ENCODE results near the gene PPP1R18. TPM values are rescaled to one million over a fixed set of nuclear protein-coding genes. Genes with fewer than 3 reads are reported as not detected.

The PPP1R18 gene
- total and polyA plus RNA-seq, 2 of the 4 experiments (the other 2 are of a cell fraction), result 31.9 to 134 TPM

GRCh38 chr6:30727920-30728553 lies 41.6 kb upstream of the PPP1R18 start:
- ChIA-PET POLR2A (ENCODE audit: unreplicated experiment) (interaction anchor here (0.6 to 0.7 kb wide), 2 partner anchors 24 to 31 kb away, joined by 3 to 4 read pairs; no protein-coding TSS in a partner anchor), CTCF (interaction anchor here (0.6 to 0.7 kb wide), 3 partner anchors 9 to 54 kb away, joined by 3 to 5 read pairs (median 3); no protein-coding TSS in a partner anchor)
- peaks cover 45% of the 10 kb centered on the region for H4K20me1 ChIP-seq (ENCODE audit: insufficient read depth, low read length)
- no peak overlapping the region for H4K5ac ChIP-seq (ENCODE audit: low read depth, low read length)
- H3K4me1 ChIP-seq (ENCODE audit: control insufficient read depth, insufficient read depth, low read length), result peaks cover 2% of the 10 kb centered on the region
- in situ Hi-C loops (cut with MboI; ENCODE audit: low sequenced_read_pairs), result no loop called here
- peaks cover 59% of the 10 kb centered on the region for H3K36me3 ChIP-seq (ENCODE audit: control insufficient read depth, insufficient read depth, low read length)
- no peaks in the 10 kb centered on the region for H3K9me3 ChIP-seq (ENCODE audit: control insufficient read depth, insufficient read depth, low read length)
- no peak overlapping the region for H2AFZ ChIP-seq (replicated peaks; ENCODE audit: low read length, poor library complexity)
- H3K4me3 ChIP-seq (ENCODE audit: insufficient read depth, low read depth, low read length), result no peak overlapping the region
- ATAC-seq (ENCODE audit: low read depth) (peak; percentile 33), DNase-seq (peak; percentile 71)
- WGBS, 2 experiments (ENCODE audit: extremely low coverage in 2 of 2, insufficient read length in 1 of 2), result no CpG with 5 or more reads among the region's 7 CpGs
- no TSS peak for BruUV-seq (replicated peaks)
- peak overlapping the region; percentile 25; the same call in 1 of the 2 replicates for H3K23ac ChIP-seq (ENCODE audit: low read depth, low read length)
- H2BK20ac ChIP-seq (ENCODE audit: low read depth, low read length), result peak overlapping the region; percentile 8; the same call in 1 of the 2 replicates
- peak overlapping the region; percentile 2; the same call in 1 of the 2 replicates for H3K27ac ChIP-seq (ENCODE audit: insufficient read depth, low read length)
- intact Hi-C loops (cut with micrococcal nuclease), result loop anchor here (1.0 kb wide), 2 partner anchors 149 to 359 kb away; no protein-coding TSS in a partner anchor
- H2BK5ac ChIP-seq (ENCODE audit: low read depth, low read length, poor library complexity, severe bottlenecking), result peak overlapping the region; percentile 15
- H3K27me3 ChIP-seq (ENCODE audit: control insufficient read depth, insufficient read depth, low read length), result no peaks in the 10 kb centered on the region
- H2AK5ac ChIP-seq (ENCODE audit: low read depth, low read length), result peak overlapping the region; percentile 36; the same call in 1 of the 2 replicates
- H2BK15ac ChIP-seq (ENCODE audit: low read depth, low read length), result no peak overlapping the region
- no peak overlapping the region for H3K9ac ChIP-seq (ENCODE audit: low read depth, low read length)
- H2AK9ac ChIP-seq (replicated peaks; ENCODE audit: low read depth, low read length, poor library complexity), result peak overlapping the region; percentile 39
- TF ChIP-seq SMC3 (IDR thresholded peaks at IDR 0.05; ENCODE audit: low read depth, low read length), result peak; percentile 50; the same call in 1 of the 2 replicates
- no peak for TF ChIP-seq USF2 (IDR thresholded peaks at IDR 0.05; ENCODE audit: low read depth, low read length)
- TF ChIP-seq ELK1 (IDR thresholded peaks at IDR 0.05; ENCODE audit: borderline replicate concordance, low read depth, low read length), result no peak
- peak; percentile 50 for TF ChIP-seq CTCF (conservative IDR thresholded peaks at IDR 0.05; ENCODE audit: low read depth, low read length)
- TF ChIP-seq RAD21 (IDR thresholded peaks at IDR 0.05; ENCODE audit: low read length), result peak; percentile 45
- peaks cover 6% of the 10 kb centered on the region; the same call in 1 of the 2 replicates for H3K9me1 ChIP-seq (ENCODE audit: insufficient read depth, low read length)
- dilution Hi-C loops (cut with HindIII; ENCODE audit: low sequenced_read_pairs, unreplicated experiment), result no loop called here
- no peak overlapping the region for H3K14ac ChIP-seq (replicated peaks; ENCODE audit: low read depth, low read length)
- H3K18ac ChIP-seq (ENCODE audit: low read depth, low read length), result no peak overlapping the region
- no peak overlapping the region for H3K4ac ChIP-seq (ENCODE audit: low read depth, low read length)
- no peak overlapping the region for H3K56ac ChIP-seq (ENCODE audit: extremely low read depth, insufficient read depth, low read length)
- H4K8ac ChIP-seq (ENCODE audit: low read depth in 2 of 2, low read length in 2 of 2), result 0 out of 4 replicates have a peak overlapping the region, but pooled peaks of 1 of the 2 experiments have one; percentile 30
- peaks cover 34 to 57% of the 10 kb centered on the region in 2 experiments for H3K79me1 ChIP-seq (ENCODE audit: low read depth in 1 of 2, low read length in 2 of 2)
- no peak overlapping the region; the same call in 1 of the 2 replicates for H4K91ac ChIP-seq (ENCODE audit: insufficient read depth, low read depth, low read length)
- no peak overlapping the region for H2BK120ac ChIP-seq (ENCODE audit: low read depth, low read length)
- no peak overlapping the region for H3K4me2 ChIP-seq (ENCODE audit: low read depth, low read length)

Measured in IMR-90 (cell line).